SK-N-SH (cell line): ENCODE data around the gene GRAMD1B. TPM values are rescaled to one million over a fixed set of nuclear protein-coding genes. Genes with fewer than 3 reads are reported as not detected.

ENCODE experiments used
- CTCF ChIA-PET: fragments of 300-600, 350-600 bp; formaldehyde crosslinking; extraction: SDS; loops from one replicate; lab custom pipeline; 2021; lab: Yijun Ruan, JAX
- POLR2A ChIA-PET: fragments of 350-600 bp; sonication (Branson Sonifier 250); formaldehyde crosslinking; extraction: SDS; loops from one replicate; lab custom pipeline; 2020; ENCODE audit warnings: antibody characterized with exemption, inconsistent platforms; lab: Yijun Ruan, JAX
- DNase-seq: peaks from one replicate; pipeline ENCODE4 v3.0.0; 2012
- H2AFZ ChIP-seq: fragments of 200-600 bp; sonication (generic); 2 replicates; pipeline ENCODE4 v1.8.1; 2016; ENCODE audit warnings: antibody characterized with exemption, mild to moderate bottlenecking, low read depth
- H3F3A ChIP-seq: fragments of 200-600 bp; sonication (generic); replicated peaks from 2 replicates; pipeline ENCODE3; 2016; ENCODE audit warnings: antibody characterized with exemption, mild to moderate bottlenecking; ENCODE audit not compliant: insufficient read depth
- H3K27ac ChIP-seq, 2 experiments: fragments of 200-500 bp in 1 of 2; fragments of 200-600 bp in 1 of 2; sonication (Bioruptor generic) in 1 of 2; sonication (generic), shearing (Covaris generic) in 1 of 2; 2 replicates each; pipeline versions ENCODE4 v1.5.1 to v1.6.1; 2014 to 2016; ENCODE audit warnings: low read depth in 2 of 2, inconsistent platforms in 1 of 2, low read length in 1 of 2, mild to moderate bottlenecking in 1 of 2, mixed read lengths in 1 of 2
- H3K27me3 ChIP-seq: fragments of 200-600 bp; sonication (generic), shearing (Covaris generic); 2 replicates; pipeline ENCODE4 v1.6.1; 2016; ENCODE audit warnings: mixed run types; ENCODE audit not compliant: insufficient read depth
- H3K36me3 ChIP-seq, 2 experiments: fragments of 200-500 bp in 1 of 2; fragments of 200-600 bp in 1 of 2; sonication (Bioruptor generic) in 1 of 2; sonication (generic) in 1 of 2; replicated peaks in 1 of 2; 2 replicates each; pipeline versions ENCODE3 to v1.5.1; 2014 to 2016; ENCODE audit warnings: low read length in 1 of 2, mild to moderate bottlenecking in 1 of 2; ENCODE audit not compliant: insufficient read depth in 2 of 2, control insufficient read depth in 1 of 2
- H3K4me1 ChIP-seq, 2 experiments: fragments of 200-500 bp in 1 of 2; fragments of 200-600 bp in 1 of 2; sonication (Bioruptor generic) in 1 of 2; sonication (generic), shearing (Covaris generic) in 1 of 2; 2 replicates each; pipeline versions ENCODE4 v1.5.1 to v1.6.1; 2014 to 2016; ENCODE audit warnings: low read depth in 1 of 2, low read length in 1 of 2, mixed run types in 1 of 2; ENCODE audit not compliant: insufficient read depth in 2 of 2, control insufficient read depth in 1 of 2
- H3K4me2 ChIP-seq: fragments of 200-600 bp; sonication (generic), shearing (Covaris generic); 2 replicates; pipeline ENCODE4 v1.6.1; 2017; ENCODE audit warnings: mixed run types
- H3K4me3 ChIP-seq, 2 experiments: fragments of 200-500 bp in 1 of 2; fragments of 200-600 bp in 1 of 2; sonication (Bioruptor generic) in 1 of 2; sonication (generic), shearing (Covaris generic) in 1 of 2; 2 replicates each; pipeline versions ENCODE4 v1.5.1 to v1.8.1; 2014 to 2016; ENCODE audit warnings: low read depth in 2 of 2, inconsistent platforms in 1 of 2, low read length in 1 of 2, mild to moderate bottlenecking in 1 of 2, mixed read lengths in 1 of 2, moderate library complexity in 1 of 2
- H3K79me2 ChIP-seq: fragments of 200-600 bp; sonication (generic); 2 replicates; pipeline ENCODE4 v1.8.1; 2017; ENCODE audit warnings: mild to moderate bottlenecking; ENCODE audit not compliant: insufficient read depth
- H3K9ac ChIP-seq: fragments of 200-600 bp; sonication (generic); 2 replicates; pipeline ENCODE4 v1.6.1; 2017; ENCODE audit warnings: mixed run types
- H3K9me2 ChIP-seq: fragments of 200-600 bp; sonication (generic); 2 replicates; pipeline ENCODE4 v1.6.1; 2017; ENCODE audit warnings: mixed run types
- H3K9me3 ChIP-seq: fragments of 200-600 bp; sonication (generic); 2 replicates; pipeline ENCODE4 v1.6.1; 2017; ENCODE audit warnings: mixed run types, mild to moderate bottlenecking, moderate library complexity
- H4K20me1 ChIP-seq: fragments of 200-600 bp; sonication (generic); 2 replicates; pipeline ENCODE4 v1.6.1; 2017; ENCODE audit warnings: mild to moderate bottlenecking, mixed run types; ENCODE audit not compliant: insufficient read depth
- CHD2 ChIP-seq: fragments of 150-350 bp; IDR thresholded peaks from 2 replicates; pipeline ENCODE4 v1.6.1; 2018; ENCODE audit warnings: low read length; ENCODE audit not compliant: partially characterized antibody
- ELF1 ChIP-seq: IDR thresholded peaks from 2 replicates; pipeline ENCODE4 v1.4.0; 2012
- EP300 ChIP-seq, 2 experiments: IDR thresholded peaks; 2 replicates each; pipeline versions ENCODE4 v1.4.0 to v1.6.1; 2012; ENCODE audit warnings: borderline replicate concordance in 1 of 2, low read depth in 1 of 2, low read length in 1 of 2
- EZH2phosphoT487 ChIP-seq: fragments of 200-600 bp; sonication (generic); IDR thresholded peaks from 2 replicates; pipeline ENCODE4 v1.6.1; 2017; ENCODE audit warnings: low read depth, mixed run types, mild to moderate bottlenecking, antibody characterized with exemption, moderate library complexity, borderline replicate concordance
- FOSL2 ChIP-seq: IDR thresholded peaks from 2 replicates; pipeline ENCODE4 v1.4.0; 2012; ENCODE audit warnings: low read depth, mild to moderate bottlenecking, moderate library complexity, borderline replicate concordance
- FOXJ3 ChIP-seq: sonication (generic); formaldehyde crosslinking; IDR thresholded peaks from 2 replicates; pipeline ENCODE4 v1.5.1; 2020; ENCODE audit warnings: mild to moderate bottlenecking, missing genetic modification reagents
- FOXM1 ChIP-seq: IDR thresholded peaks from 2 replicates; pipeline ENCODE4 v1.4.0; 2012; ENCODE audit warnings: low read depth, mild to moderate bottlenecking
- GABPA ChIP-seq: IDR thresholded peaks from 2 replicates; pipeline ENCODE4 v1.4.0; 2012; ENCODE audit warnings: low read depth, mild to moderate bottlenecking
- JUND ChIP-seq: IDR thresholded peaks from 2 replicates; pipeline ENCODE4 v1.4.0; 2012
- MEF2A ChIP-seq: IDR thresholded peaks from 2 replicates; pipeline ENCODE4 v1.4.0; 2012; ENCODE audit warnings: low read depth, borderline replicate concordance
- MXI1 ChIP-seq: IDR thresholded peaks from 2 replicates; pipeline ENCODE4 v1.6.1; 2012; ENCODE audit warnings: mild to moderate bottlenecking, low read depth, low read length, improper control_type of control experiment
- NFIC ChIP-seq: IDR thresholded peaks from 2 replicates; pipeline ENCODE4 v1.4.0; 2012; ENCODE audit warnings: borderline replicate concordance
- NRF1 ChIP-seq: IDR thresholded peaks from 2 replicates; pipeline ENCODE4 v1.6.1; 2012; ENCODE audit warnings: low read depth, mild to moderate bottlenecking, low read length
- POLR2AphosphoS5 ChIP-seq: IDR thresholded peaks from 2 replicates; pipeline ENCODE4 v1.6.1; 2012; ENCODE audit warnings: low read depth, low read length
- RAD21 ChIP-seq: IDR thresholded peaks from 2 replicates; pipeline ENCODE4 v1.6.1; 2012; ENCODE audit warnings: mild to moderate bottlenecking, low read length
- RCOR1 ChIP-seq: fragments of 150-350 bp; IDR thresholded peaks from 2 replicates; pipeline ENCODE4 v1.6.1; 2017; ENCODE audit warnings: antibody characterized with exemption, low read length
- RFX5 ChIP-seq: IDR thresholded peaks from 2 replicates; pipeline ENCODE4 v1.6.1; 2012; ENCODE audit warnings: mild to moderate bottlenecking, improper control_type of control experiment, low read length
- RXRA ChIP-seq: IDR thresholded peaks from 2 replicates; pipeline ENCODE4 v1.4.0; 2012; ENCODE audit warnings: low read depth, mild to moderate bottlenecking, borderline replicate concordance
- SIN3A ChIP-seq: IDR thresholded peaks from 2 replicates; pipeline ENCODE4 v1.6.1; 2012; ENCODE audit warnings: low read depth, mild to moderate bottlenecking, low read length, moderate library complexity, borderline replicate concordance
- SMC3 ChIP-seq: IDR thresholded peaks from 2 replicates; pipeline ENCODE4 v1.6.1; 2012; ENCODE audit warnings: low read depth, low read length, improper control_type of control experiment
- TAF1 ChIP-seq: IDR thresholded peaks from 2 replicates; pipeline ENCODE4 v1.6.1; 2012; ENCODE audit warnings: low read depth, mild to moderate bottlenecking, low read length, moderate library complexity, borderline replicate concordance
- TCF12 ChIP-seq: IDR thresholded peaks from 2 replicates; pipeline ENCODE4 v1.4.0; 2012
- TEAD4 ChIP-seq: IDR thresholded peaks from 2 replicates; pipeline ENCODE4 v1.4.0; 2012; ENCODE audit warnings: mild to moderate bottlenecking, borderline replicate concordance; ENCODE audit not compliant: insufficient read depth
- YY1 ChIP-seq: IDR thresholded peaks from 2 replicates; pipeline ENCODE4 v1.4.0; 2012; ENCODE audit warnings: low read depth, mild to moderate bottlenecking
- WGBS: methylation state at CpG from one replicate; pipeline ENCODE4 v1.1.6; 2017; ENCODE audit warnings: low lambda C conversion rate; 5-methylcytosine and 5-hydroxymethylcytosine counted together
- polyA plus RNA-seq, 3 experiments: library from polyadenylated mRNA; depleted of rRNA; stranded (reverse); fragments of >200 nt; gene quantifications; 2 replicates each; pipeline ENCODE4 v1.2.3, GENCODE V29; 2012
- TF ChIP-seq, protein P1 (sequence below): IDR thresholded peaks from 2 replicates; pipeline ENCODE4 v1.4.0; 2012; ENCODE audit warnings: low read depth, borderline replicate concordance
- TF ChIP-seq, protein P2 (sequence below): IDR thresholded peaks from 2 replicates; pipeline ENCODE4 v1.4.0; 2012; ENCODE audit warnings: low read depth
- TF ChIP-seq, protein P3 (sequence below): fragments of 150-350 bp; IDR thresholded peaks from 2 replicates; pipeline ENCODE4 v1.6.1; 2016; ENCODE audit warnings: mild to moderate bottlenecking, low read depth, low read length
- TF ChIP-seq, protein P4 (sequence below): fragments of 200-600 bp; sonication (generic); IDR thresholded peaks from 2 replicates; pipeline ENCODE4 v1.6.1; 2017; ENCODE audit warnings: antibody characterized with exemption, mild to moderate bottlenecking, moderate library complexity
- TF ChIP-seq, protein P5 (sequence below): fragments of 150-350 bp; IDR thresholded peaks from 2 replicates; pipeline ENCODE4 v1.6.1; 2017; ENCODE audit warnings: antibody characterized with exemption, low read length, low read depth, borderline replicate concordance

GRAMD1B gene
- polyA plus RNA-seq, 1 of the 3 experiments (the other 2 are of a cell fraction), result 14.5 TPM

DNA sequence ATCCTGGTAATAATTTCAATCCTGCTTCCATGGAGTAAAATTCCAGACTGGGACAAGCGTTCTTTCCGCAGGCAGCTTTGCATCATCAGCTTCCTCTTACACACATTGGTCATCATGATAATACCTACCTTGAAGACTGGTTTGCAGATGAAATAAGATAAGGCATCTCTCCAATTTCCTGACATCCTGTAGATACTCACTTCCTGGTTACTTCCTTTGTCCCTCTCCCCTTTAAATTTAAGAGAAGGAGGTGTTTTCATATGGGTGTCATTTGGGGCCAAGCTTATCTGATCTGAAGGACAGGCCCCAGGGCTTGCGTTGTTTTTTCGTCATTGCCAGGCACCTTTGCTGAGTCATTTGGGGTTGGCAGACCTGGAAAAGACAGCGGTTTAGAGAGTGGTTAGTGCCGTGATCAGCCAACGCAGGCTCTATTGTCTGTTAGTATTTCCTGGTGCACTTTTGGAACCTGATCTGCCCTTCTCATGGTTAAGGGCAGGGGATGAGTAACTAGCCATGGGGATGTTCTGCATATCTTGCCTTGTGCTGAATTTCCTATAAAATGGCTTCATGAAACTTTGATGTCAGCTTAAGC lies 24.1 kb downstream of the GRAMD1B start:
- Histone ChIP-seq H2AFZ (peak overlapping the region; percentile 50; the same call in 1 of the 2 replicates), H3F3A (peaks cover 15% of the 10 kb centered on the region), H3K79me2 (peaks cover 9% of the 10 kb centered on the region; the same call in 1 of the 2 replicates), H3K9me2 (no peaks in the 10 kb centered on the region), H3K27me3 (no peaks in the 10 kb centered on the region), H4K20me1 (no peaks in the 10 kb centered on the region), H3K36me3 (no peaks in the 10 kb centered on the region), H3K4me1 (peaks cover 13 to 24% of the 10 kb centered on the region in 2 experiments; a peak in 3 of 4 replicates), H3K9ac (peak overlapping the region; percentile 20; the same call in 1 of the 2 replicates), H3K27ac (peak overlapping the region; percentile 19 to 82; a peak in 2 of 4 replicates), H3K4me2 (peak overlapping the region; percentile 41), H3K4me3 (no peak overlapping the region), H3K9me3 (no peaks in the 10 kb centered on the region)
- WGBS, result 14% methylated on average over 7 of the region's 7 CpGs
- ChIA-PET POLR2A (no interaction called here), CTCF (interaction anchor here (0.9 to 1.2 kb wide), 2 partner anchors 10 to 47 kb away, joined by 3 to 4 read pairs; no protein-coding TSS in a partner anchor)
- no peak for DNase-seq
- TF ChIP-seq SIN3A, result no peak
- TF ChIP-seq MEF2A, result no peak
- TF ChIP-seq NFIC, result no peak; the same call in 1 of the 2 replicates
- no peak for TF ChIP-seq FOXJ3 (CRISPR knock-in tag)
- peak; percentile 70 for TF ChIP-seq FOSL2
- no peak for TF ChIP-seq FOXM1
- no peak for TF ChIP-seq RFX5
- TF ChIP-seq JUND, result peak; percentile 79
- TF ChIP-seq, protein P1, sequence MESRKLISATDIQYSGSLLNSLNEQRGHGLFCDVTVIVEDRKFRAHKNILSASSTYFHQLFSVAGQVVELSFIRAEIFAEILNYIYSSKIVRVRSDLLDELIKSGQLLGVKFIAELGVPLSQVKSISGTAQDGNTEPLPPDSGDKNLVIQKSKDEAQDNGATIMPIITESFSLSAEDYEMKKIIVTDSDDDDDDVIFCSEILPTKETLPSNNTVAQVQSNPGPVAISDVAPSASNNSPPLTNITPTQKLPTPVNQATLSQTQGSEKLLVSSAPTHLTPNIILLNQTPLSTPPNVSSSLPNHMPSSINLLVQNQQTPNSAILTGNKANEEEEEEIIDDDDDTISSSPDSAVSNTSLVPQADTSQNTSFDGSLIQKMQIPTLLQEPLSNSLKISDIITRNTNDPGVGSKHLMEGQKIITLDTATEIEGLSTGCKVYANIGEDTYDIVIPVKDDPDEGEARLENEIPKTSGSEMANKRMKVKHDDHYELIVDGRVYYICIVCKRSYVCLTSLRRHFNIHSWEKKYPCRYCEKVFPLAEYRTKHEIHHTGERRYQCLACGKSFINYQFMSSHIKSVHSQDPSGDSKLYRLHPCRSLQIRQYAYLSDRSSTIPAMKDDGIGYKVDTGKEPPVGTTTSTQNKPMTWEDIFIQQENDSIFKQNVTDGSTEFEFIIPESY, result no peak
- TF ChIP-seq GABPA, result 0 out of 2 replicates have a peak, but pooled peaks have one; percentile 16
- no peak for TF ChIP-seq YY1
- TF ChIP-seq TCF12, result peak; percentile 79
- peak; percentile 38; the same call in 1 of the 2 replicates for TF ChIP-seq TAF1
- peak; percentile 52 for TF ChIP-seq ELF1
- no peak for TF ChIP-seq RAD21
- no peak; the same call in 1 of the 2 replicates for TF ChIP-seq TEAD4
- TF ChIP-seq, protein P2, sequence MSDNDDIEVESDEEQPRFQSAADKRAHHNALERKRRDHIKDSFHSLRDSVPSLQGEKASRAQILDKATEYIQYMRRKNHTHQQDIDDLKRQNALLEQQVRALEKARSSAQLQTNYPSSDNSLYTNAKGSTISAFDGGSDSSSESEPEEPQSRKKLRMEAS, result peak; percentile 61; the same call in 1 of the 2 replicates
- TF ChIP-seq MXI1, result no peak
- TF ChIP-seq EZH2phosphoT487, result no peak
- no peak for TF ChIP-seq CHD2
- no peak for TF ChIP-seq NRF1
- TF ChIP-seq, protein P3, sequence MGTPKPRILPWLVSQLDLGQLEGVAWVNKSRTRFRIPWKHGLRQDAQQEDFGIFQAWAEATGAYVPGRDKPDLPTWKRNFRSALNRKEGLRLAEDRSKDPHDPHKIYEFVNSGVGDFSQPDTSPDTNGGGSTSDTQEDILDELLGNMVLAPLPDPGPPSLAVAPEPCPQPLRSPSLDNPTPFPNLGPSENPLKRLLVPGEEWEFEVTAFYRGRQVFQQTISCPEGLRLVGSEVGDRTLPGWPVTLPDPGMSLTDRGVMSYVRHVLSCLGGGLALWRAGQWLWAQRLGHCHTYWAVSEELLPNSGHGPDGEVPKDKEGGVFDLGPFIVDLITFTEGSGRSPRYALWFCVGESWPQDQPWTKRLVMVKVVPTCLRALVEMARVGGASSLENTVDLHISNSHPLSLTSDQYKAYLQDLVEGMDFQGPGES, result no peak
- TF ChIP-seq SMC3, result no peak
- TF ChIP-seq POLR2AphosphoS5, result no peak
- peak; percentile 69; the same call in 1 of the 2 replicates for TF ChIP-seq RXRA
- TF ChIP-seq EP300 (IDR thresholded peaks at IDR 0.05; ENCODE audit: borderline replicate concordance in 1 of 2, low read depth in 1 of 2, low read length in 1 of 2), result peak in 1 of 2 experiments; percentile 76; a peak in 1 of 4 replicates
- no peak for TF ChIP-seq RCOR1
- TF ChIP-seq, protein P4, sequence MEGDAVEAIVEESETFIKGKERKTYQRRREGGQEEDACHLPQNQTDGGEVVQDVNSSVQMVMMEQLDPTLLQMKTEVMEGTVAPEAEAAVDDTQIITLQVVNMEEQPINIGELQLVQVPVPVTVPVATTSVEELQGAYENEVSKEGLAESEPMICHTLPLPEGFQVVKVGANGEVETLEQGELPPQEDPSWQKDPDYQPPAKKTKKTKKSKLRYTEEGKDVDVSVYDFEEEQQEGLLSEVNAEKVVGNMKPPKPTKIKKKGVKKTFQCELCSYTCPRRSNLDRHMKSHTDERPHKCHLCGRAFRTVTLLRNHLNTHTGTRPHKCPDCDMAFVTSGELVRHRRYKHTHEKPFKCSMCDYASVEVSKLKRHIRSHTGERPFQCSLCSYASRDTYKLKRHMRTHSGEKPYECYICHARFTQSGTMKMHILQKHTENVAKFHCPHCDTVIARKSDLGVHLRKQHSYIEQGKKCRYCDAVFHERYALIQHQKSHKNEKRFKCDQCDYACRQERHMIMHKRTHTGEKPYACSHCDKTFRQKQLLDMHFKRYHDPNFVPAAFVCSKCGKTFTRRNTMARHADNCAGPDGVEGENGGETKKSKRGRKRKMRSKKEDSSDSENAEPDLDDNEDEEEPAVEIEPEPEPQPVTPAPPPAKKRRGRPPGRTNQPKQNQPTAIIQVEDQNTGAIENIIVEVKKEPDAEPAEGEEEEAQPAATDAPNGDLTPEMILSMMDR, result no peak
- TF ChIP-seq, protein P5, sequence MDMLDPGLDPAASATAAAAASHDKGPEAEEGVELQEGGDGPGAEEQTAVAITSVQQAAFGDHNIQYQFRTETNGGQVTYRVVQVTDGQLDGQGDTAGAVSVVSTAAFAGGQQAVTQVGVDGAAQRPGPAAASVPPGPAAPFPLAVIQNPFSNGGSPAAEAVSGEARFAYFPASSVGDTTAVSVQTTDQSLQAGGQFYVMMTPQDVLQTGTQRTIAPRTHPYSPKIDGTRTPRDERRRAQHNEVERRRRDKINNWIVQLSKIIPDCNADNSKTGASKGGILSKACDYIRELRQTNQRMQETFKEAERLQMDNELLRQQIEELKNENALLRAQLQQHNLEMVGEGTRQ, result no peak
